NB4 (cell line): ENCODE results near the gene CDCA7.
"Not testable (repeated sequence)": the region's sequence is repeated elsewhere in the genome, so short reads cannot be mapped to it uniquely, and the experiment has no call there.

ENCODE experiments used
- DNase-seq: peaks from one replicate; pipeline ENCODE4 v3.0.0; 2010; ENCODE audit warnings: low read depth
- H3K4me3 ChIP-seq: one replicate; pipeline ENCODE4 v1.5.1; 2011; ENCODE audit warnings: mild to moderate bottlenecking, low read depth, low read length, moderate library complexity
- MAX ChIP-seq: IDR thresholded peaks from 2 replicates; pipeline ENCODE4 v1.6.1; 2011; ENCODE audit warnings: low read depth, low read length
- MYC ChIP-seq: IDR thresholded peaks from 2 replicates; pipeline ENCODE4 v1.6.1; 2011; ENCODE audit warnings: low read depth, low read length
- POLR2A ChIP-seq: IDR thresholded peaks from 2 replicates; pipeline ENCODE4 v1.6.1; 2011; ENCODE audit warnings: mild to moderate bottlenecking; ENCODE audit not compliant: insufficient read length; ENCODE audit errors: extremely low read depth
- TF ChIP-seq, protein P1 (sequence below): IDR thresholded peaks from one replicate; pipeline ENCODE4 v1.5.1; 2012; ENCODE audit warnings: low read depth, low read length

CDCA7 gene

GRCh38 chr2:173410579-173410978, 55.9 kb downstream of the CDCA7 start:
- no peak for TF ChIP-seq MAX
- TF ChIP-seq POLR2A: no peak
- TF ChIP-seq MYC: no peak
- TF ChIP-seq, protein P1, sequence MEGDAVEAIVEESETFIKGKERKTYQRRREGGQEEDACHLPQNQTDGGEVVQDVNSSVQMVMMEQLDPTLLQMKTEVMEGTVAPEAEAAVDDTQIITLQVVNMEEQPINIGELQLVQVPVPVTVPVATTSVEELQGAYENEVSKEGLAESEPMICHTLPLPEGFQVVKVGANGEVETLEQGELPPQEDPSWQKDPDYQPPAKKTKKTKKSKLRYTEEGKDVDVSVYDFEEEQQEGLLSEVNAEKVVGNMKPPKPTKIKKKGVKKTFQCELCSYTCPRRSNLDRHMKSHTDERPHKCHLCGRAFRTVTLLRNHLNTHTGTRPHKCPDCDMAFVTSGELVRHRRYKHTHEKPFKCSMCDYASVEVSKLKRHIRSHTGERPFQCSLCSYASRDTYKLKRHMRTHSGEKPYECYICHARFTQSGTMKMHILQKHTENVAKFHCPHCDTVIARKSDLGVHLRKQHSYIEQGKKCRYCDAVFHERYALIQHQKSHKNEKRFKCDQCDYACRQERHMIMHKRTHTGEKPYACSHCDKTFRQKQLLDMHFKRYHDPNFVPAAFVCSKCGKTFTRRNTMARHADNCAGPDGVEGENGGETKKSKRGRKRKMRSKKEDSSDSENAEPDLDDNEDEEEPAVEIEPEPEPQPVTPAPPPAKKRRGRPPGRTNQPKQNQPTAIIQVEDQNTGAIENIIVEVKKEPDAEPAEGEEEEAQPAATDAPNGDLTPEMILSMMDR: no peak
- H3K4me3 ChIP-seq: no peak overlapping the region
- no peak for DNase-seq

DNA sequence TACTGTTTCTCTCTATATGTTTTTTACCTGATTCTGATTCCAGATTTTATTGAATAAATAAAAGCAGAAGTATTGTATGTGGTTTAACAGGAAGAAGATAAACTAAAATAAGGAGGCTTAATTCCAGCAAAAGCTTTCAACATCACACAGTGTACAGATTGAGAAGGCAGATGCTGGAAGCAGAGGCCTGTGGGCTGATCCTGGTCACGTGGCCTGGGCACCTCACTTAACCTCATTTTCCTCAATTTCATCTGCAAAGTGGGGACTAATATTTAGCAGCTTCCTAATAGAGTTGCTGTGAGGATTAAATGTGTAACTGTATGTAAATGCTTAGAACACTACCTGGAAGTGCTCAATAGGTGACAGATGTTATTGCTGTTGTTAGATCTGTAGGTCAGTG, 58.0 kb downstream of the CDCA7 start:
- H3K4me3 ChIP-seq: no peak overlapping the region
- TF ChIP-seq MAX: no peak
- TF ChIP-seq, protein P1: no peak
- no peak for TF ChIP-seq MYC
- TF ChIP-seq POLR2A: no peak
- DNase-seq: no peak

DNA sequence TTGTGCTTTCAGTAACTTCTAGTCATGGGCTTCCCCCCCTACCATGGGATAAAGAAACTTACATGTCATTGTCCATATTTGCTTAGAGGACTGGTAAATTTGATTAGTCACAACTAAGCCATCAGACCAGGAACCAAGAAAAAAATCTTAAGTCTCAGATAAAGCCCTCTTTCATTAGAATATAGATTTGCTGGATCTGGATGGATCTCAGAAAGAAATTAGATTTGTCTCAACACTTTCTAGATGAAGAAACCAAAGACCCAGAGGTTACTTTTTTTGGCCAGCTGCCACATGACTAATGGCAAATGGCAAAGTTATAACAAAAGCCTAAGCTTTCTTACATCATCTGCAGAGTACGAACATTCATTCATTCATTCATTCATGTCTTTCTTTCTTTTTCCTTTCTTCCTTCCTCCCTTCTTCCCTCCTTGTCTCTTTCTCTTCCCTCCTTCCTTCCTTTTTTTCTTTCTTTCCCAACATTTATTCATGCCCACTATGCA, 60.2 kb downstream of the CDCA7 start:
- DNase-seq: no peak
- TF ChIP-seq MAX (no peak), MYC (no peak)
- no peak overlapping the region for H3K4me3 ChIP-seq

DNA sequence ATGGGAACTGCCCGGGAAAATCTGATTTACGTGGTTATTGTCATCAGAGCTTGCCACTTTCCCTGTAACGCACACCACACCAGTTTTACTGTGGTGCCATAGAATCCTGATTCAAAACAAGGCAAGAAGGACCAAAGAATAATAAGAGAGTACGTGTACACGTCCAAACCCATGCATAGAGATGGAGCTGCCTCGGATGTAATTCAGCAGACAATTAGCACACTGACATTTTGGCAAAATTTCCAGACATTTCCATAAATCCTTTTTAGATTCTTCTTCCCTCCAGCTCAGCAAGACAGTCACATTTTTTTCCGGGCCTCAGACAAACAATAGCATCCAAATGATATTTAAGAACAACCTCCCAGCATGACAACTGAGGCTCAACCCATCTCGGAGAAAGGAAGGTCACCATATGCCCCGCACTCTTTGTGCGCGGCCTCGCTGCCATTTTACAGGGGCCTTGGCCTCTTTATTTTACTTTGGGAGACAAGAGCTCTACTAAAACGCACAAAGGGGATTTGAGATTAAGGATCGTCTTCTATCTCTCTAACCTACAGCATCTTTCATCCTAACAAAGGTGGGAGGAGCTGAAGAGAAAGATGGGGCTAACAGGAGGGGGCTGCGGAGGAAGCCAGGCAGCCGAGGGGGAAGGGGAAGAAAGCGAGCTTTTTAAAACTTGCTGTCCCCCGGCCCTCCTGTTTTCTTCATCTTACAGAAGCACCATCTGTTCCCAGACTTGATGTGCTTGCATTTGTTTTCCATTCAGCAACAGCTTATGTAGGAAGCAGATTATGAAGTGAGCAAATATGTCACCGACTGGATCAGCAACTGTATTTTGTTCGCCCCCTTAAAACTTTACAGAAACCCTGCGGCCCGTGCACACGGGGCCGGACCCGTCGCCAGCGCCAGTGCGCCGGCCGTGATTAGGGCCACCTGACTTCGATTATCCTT, 61.0 kb downstream of the CDCA7 start:
- TF ChIP-seq MAX: no peak
- TF ChIP-seq, protein P1: no peak
- TF ChIP-seq POLR2A: no peak
- TF ChIP-seq MYC: no peak
- DNase-seq: no peak

DNA sequence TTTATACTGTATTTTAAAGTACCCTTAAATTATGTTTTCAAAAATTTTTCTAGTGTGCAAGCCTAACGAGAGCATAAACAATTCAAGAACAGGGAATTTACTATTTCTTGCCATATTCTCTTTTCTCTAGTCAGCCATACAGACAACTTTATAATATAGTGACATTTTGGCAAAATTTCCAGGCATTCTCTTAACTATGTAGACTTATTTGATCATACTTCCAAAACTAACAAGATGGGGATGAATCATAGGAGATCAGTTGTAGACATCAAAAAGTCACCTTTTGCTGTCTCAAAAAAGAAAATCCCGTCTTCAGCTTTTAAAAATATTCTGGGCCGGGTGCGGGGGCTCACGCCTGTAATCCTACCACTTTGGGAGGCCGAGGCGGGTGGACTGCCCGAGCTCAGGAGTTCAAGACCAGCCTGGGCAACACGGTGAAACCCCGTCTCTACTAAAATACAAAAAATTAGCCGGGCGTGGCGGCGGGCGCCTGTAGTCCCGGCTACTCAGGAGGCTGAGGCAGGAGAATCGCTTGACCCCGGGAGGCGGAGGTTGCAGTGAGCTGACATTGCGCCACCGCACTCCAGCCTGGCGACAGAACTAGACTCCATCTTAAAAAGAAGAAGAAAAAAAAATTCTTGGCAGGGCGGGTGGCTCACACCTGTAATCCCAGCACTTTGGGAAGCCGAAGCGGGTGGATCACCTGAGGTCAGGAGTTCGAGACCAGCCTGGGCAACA, 61.9 kb downstream of the CDCA7 start:
- not testable (repeated sequence) for H3K4me3 ChIP-seq, DNase-seq

More for the DNA sequence above, 61.0 kb downstream of the CDCA7 start:
- no peak overlapping the region for H3K4me3 ChIP-seq

DNA sequence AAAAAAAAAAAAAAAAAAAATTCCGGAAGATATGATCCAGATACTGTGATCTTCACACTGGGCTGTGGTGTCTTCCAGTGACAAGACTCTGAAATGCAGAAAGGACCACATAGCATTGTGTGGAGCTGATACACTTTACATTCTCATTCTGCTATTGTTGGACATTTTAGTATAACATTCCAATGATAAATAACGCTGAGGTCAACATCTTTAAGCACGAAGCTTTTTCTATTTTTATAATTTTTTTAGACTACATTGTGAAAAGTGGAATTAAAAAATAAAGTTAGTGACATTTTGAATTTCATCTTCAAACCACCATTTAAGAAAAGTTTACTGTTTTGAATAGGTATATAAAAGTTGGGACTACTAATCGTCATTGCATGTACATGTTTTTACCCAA, 62.7 kb downstream of the CDCA7 start:
- no peak overlapping the region for H3K4me3 ChIP-seq
- DNase-seq: no peak
- TF ChIP-seq, protein P1: no peak
- TF ChIP-seq MYC (no peak), POLR2A (no peak), MAX (no peak)
